Retinal pigment epithelial cell (primary cell): Measurements from ENCODE around the gene PRKG2.

ENCODE experiments used
- DNase-seq: peaks from one replicate; pipeline ENCODE4 v3.0.0-alpha.2; 2010; ENCODE audit warnings: low read depth
- H3K4me3 ChIP-seq: 2 replicates; pipeline ENCODE4 v1.5.1; 2011; ENCODE audit warnings: mild to moderate bottlenecking, low read length, control low read depth, moderate library complexity
- CTCF ChIP-seq: conservative IDR thresholded peaks from 2 replicates; pipeline ENCODE4 v1.5.1; 2011; ENCODE audit warnings: low read depth, low read length, control low read depth, inconsistent platforms

The PRKG2 gene

DNA sequence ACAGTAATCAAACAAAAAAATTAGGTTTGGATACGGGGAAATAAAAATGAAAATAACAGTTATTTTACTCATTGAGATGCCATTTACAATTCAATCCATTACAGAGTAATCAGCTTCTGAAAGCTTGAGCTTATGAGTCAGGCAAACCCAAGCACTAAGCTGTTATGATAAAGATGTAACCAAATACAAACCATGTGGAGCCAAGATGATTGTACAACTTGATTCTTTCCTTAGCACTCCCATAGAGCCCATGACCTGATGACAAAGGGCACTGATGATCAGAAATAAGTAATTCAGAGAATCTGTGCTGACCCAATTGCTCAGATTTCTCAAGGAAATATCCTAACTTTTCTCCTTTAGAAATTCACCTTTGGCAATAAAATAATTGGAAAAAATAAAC, 40.5 kb upstream of the PRKG2 start:
- DNase-seq, result peak; percentile 64
- no peak overlapping the region for H3K4me3 ChIP-seq

GRCh38 chr4:81250430-81250829, 35.4 kb upstream of the PRKG2 start:
- no peak for TF ChIP-seq CTCF
- H3K4me3 ChIP-seq, result no peak overlapping the region
- DNase-seq, result no peak

More for the DNA sequence above, 40.5 kb upstream of the PRKG2 start:
- TF ChIP-seq CTCF, result no peak

- DNase-seq, result peak; percentile 37
- TF ChIP-seq CTCF, result no peak
- H3K4me3 ChIP-seq, result no peak overlapping the region
Measured at GRCh38 chr4:81245218-81246009, 30.4 kb upstream of the PRKG2 start.

- TF ChIP-seq CTCF, result no peak
- DNase-seq, result no peak
- H3K4me3 ChIP-seq, result no peak overlapping the region
Measured at GRCh38 chr4:81237791-81238190, 22.8 kb upstream of the PRKG2 start.

GRCh38 chr4:81235982-81236749, 21.1 kb upstream of the PRKG2 start:
- H3K4me3 ChIP-seq, result no peak overlapping the region
- TF ChIP-seq CTCF, result no peak
- DNase-seq, result no peak

DNA sequence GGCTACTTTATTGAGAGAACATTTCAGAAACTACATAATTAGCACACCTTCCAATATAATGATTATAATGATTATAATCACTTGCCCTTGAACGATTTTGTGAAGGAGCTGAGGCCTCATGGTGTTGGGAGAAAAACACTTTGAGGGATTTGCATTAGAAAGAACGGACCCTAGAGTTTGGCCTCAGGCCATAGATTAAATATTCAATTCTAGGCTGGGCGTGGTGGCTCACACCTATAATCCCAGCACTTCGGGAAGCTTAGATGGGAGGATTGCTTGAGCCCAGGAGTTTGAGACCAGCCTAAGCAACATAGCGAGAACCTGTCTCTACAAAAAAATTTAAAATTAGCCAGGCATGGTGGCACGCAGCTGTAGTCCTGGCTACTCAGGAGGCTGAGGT, 12.9 kb upstream of the PRKG2 start:
- DNase-seq, result no peak
- H3K4me3 ChIP-seq, result no peak overlapping the region
- no peak for TF ChIP-seq CTCF

- no peak for TF ChIP-seq CTCF
- H3K4me3 ChIP-seq, result no peak overlapping the region
- DNase-seq, result no peak
Measured at GRCh38 chr4:81227138-81227537, 12.1 kb upstream of the PRKG2 start.
